ENCODE measurements around the gene C8G. TPM values are rescaled to one million over a fixed set of nuclear protein-coding genes. Genes with fewer than 3 reads are reported as not detected.

The C8G gene
- total and polyA plus RNA-seq, 2 donors (not counting 1 experiment from before 2014, with no cell fraction given), result 1.7 to 2.8 TPM

- ATAC-seq (ENCODE audit: low read depth), result no peak
- intact Hi-C loops (cut with micrococcal nuclease), result no loop called here
- no peak overlapping the region for H3K4me2 ChIP-seq (replicated peaks; ENCODE audit: low read depth, low read length, poor library complexity, severe bottlenecking)
- H3K9ac ChIP-seq (ENCODE audit: low read length), result no peak overlapping the region
- ChIA-PET POLR2A (no interaction called here), CTCF (no interaction called here)
- no peaks in the 10 kb centered on the region for H3K9me3 ChIP-seq (ENCODE audit: control extremely low read depth in 1 of 3, control insufficient read depth in 2 of 3, insufficient read depth in 1 of 3, low read length in 2 of 3)
- Mint-ChIP-seq H3K4me1 (peaks cover 11% of the 10 kb centered on the region), H3K4me3 (no peak overlapping the region), H3K27ac (no peak overlapping the region), H3K27me3 (peaks cover 5% of the 10 kb centered on the region), H3K9me3 (ENCODE audit: insufficient read depth) (no peaks in the 10 kb centered on the region)
- 90% methylated on average over 16 of the region's 17 CpGs for WGBS (ENCODE audit: insufficient coverage)
- DNase-seq, result no peak
- H3K36me3 ChIP-seq (replicated peaks in 1 of 2; ENCODE audit: control extremely low read depth in 1 of 2, control insufficient read depth in 1 of 2, extremely low read depth in 1 of 2, insufficient read depth in 2 of 2, low read length in 1 of 2), result no peaks in the 10 kb centered on the region
- H3K4me1 ChIP-seq (ENCODE audit: control insufficient read depth in 2 of 2, insufficient read depth in 2 of 2, low read length in 2 of 2), result peaks cover 5 to 10% of the 10 kb centered on the region in 2 donors
- no peaks in the 10 kb centered on the region for H3K79me2 ChIP-seq (ENCODE audit: control insufficient read depth, insufficient read depth, low read length)
- TF ChIP-seq EZH2 (IDR thresholded peaks at IDR 0.05; ENCODE audit: borderline replicate concordance, insufficient read depth, low read depth, low read length, poor library complexity, severe bottlenecking) (no peak), CTCF (IDR thresholded peaks at IDR 0.05) (no peak)
- H3K27me3 ChIP-seq (replicated peaks in 1 of 4; ENCODE audit: control extremely low read depth in 1 of 4, control insufficient read depth in 3 of 4, insufficient read depth in 4 of 4, low read length in 3 of 4), result peaks cover 0 to 8% (median 0%) of the 10 kb centered on the region in 4 experiments
- no peak overlapping the region for H3K27ac ChIP-seq (ENCODE audit: low read length in 2 of 2)
- no peak overlapping the region for H2AFZ ChIP-seq (ENCODE audit: insufficient read depth, low read depth, low read length, poor library complexity, severe bottlenecking)
- no peak overlapping the region for H3K4me3 ChIP-seq (ENCODE audit: control extremely low read depth in 1 of 5, extremely low read depth in 1 of 5, insufficient read depth in 1 of 5, low read depth in 2 of 5, low read length in 4 of 5)
- H4K20me1 ChIP-seq (ENCODE audit: control insufficient read depth, insufficient read depth, low read length, poor library complexity, severe bottlenecking), result no peaks in the 10 kb centered on the region
Measured at GRCh38 chr9:136968333-136969127, 23.5 kb downstream of the C8G start.

GRCh38 chr9:136969150-136969549 is 24.1 kb downstream of the C8G start:
- Histone ChIP-seq H3K4me2 (replicated peaks; ENCODE audit: low read depth, low read length, poor library complexity, severe bottlenecking) (no peak overlapping the region), H3K27me3 (replicated peaks in 1 of 4; ENCODE audit: control extremely low read depth in 1 of 4, control insufficient read depth in 3 of 4, insufficient read depth in 4 of 4, low read length in 3 of 4) (peaks cover 0 to 8% (median 0%) of the 10 kb centered on the region in 4 experiments), H3K4me3 (ENCODE audit: control extremely low read depth in 1 of 5, extremely low read depth in 1 of 5, insufficient read depth in 1 of 5, low read depth in 2 of 5, low read length in 4 of 5) (no peak overlapping the region), H4K20me1 (ENCODE audit: control insufficient read depth, insufficient read depth, low read length, poor library complexity, severe bottlenecking) (no peaks in the 10 kb centered on the region), H3K9me3 (ENCODE audit: control extremely low read depth in 1 of 3, control insufficient read depth in 2 of 3, insufficient read depth in 1 of 3, low read length in 2 of 3) (no peaks in the 10 kb centered on the region), H3K79me2 (ENCODE audit: control insufficient read depth, insufficient read depth, low read length) (no peaks in the 10 kb centered on the region), H3K4me1 (ENCODE audit: control insufficient read depth in 2 of 2, insufficient read depth in 2 of 2, low read length in 2 of 2) (peaks cover 5 to 10% of the 10 kb centered on the region in 2 donors), H3K9ac (ENCODE audit: low read length) (no peak overlapping the region), H2AFZ (ENCODE audit: insufficient read depth, low read depth, low read length, poor library complexity, severe bottlenecking) (no peak overlapping the region), H3K36me3 (replicated peaks in 1 of 2; ENCODE audit: control extremely low read depth in 1 of 2, control insufficient read depth in 1 of 2, extremely low read depth in 1 of 2, insufficient read depth in 2 of 2, low read length in 1 of 2) (no peaks in the 10 kb centered on the region), H3K27ac (ENCODE audit: low read length in 2 of 2) (no peak overlapping the region)
- Mint-ChIP-seq H3K27ac (no peak overlapping the region), H3K4me1 (peaks cover 11% of the 10 kb centered on the region), H3K4me3 (no peak overlapping the region), H3K9me3 (ENCODE audit: insufficient read depth) (no peaks in the 10 kb centered on the region), H3K27me3 (peaks cover 5% of the 10 kb centered on the region)
- TF ChIP-seq CTCF (IDR thresholded peaks at IDR 0.05) (no peak), EZH2 (IDR thresholded peaks at IDR 0.05; ENCODE audit: borderline replicate concordance, insufficient read depth, low read depth, low read length, poor library complexity, severe bottlenecking) (no peak)
- intact Hi-C loops (cut with micrococcal nuclease), result no loop called here
- no peak for DNase-seq
- 92% methylated on average over 13 of the region's 17 CpGs for WGBS (ENCODE audit: insufficient coverage)
- POLR2A ChIA-PET, result no interaction called here
- no peak for ATAC-seq (ENCODE audit: low read depth)
- CTCF ChIA-PET, result no interaction called here

All from B cell (primary cell).